Endothelial cell (in vitro differentiated cells): ENCODE measurements around the gene MLANA. TPM values are rescaled to one million over a fixed set of nuclear protein-coding genes. Genes with fewer than 3 reads are reported as not detected.

Experiments
- DNase-seq: peaks from one replicate; pipeline ENCODE4 v3.0.0; 2021; ENCODE audit warnings: low spot score
- H3K27ac Mint-ChIP-seq: one replicate; pipeline ENCODE4 v1.8.0; 2021; ENCODE audit warnings: mixed read lengths, inconsistent platforms; ENCODE audit not compliant: unreplicated experiment
- H3K27me3 Mint-ChIP-seq: one replicate; pipeline ENCODE4 v1.8.0; 2021; ENCODE audit warnings: mild to moderate bottlenecking, moderate library complexity, mixed read lengths, inconsistent platforms; ENCODE audit not compliant: unreplicated experiment
- H3K36me3 Mint-ChIP-seq: one replicate; pipeline ENCODE4 v1.8.0; 2021; ENCODE audit warnings: mild to moderate bottlenecking, low read depth, mixed read lengths, inconsistent platforms; ENCODE audit not compliant: unreplicated experiment
- H3K4me1 Mint-ChIP-seq: one replicate; pipeline ENCODE4 v1.8.0; 2021; ENCODE audit warnings: mild to moderate bottlenecking, mixed read lengths, inconsistent platforms; ENCODE audit not compliant: unreplicated experiment
- H3K4me3 Mint-ChIP-seq: one replicate; pipeline ENCODE4 v1.8.0; 2021; ENCODE audit warnings: mild to moderate bottlenecking, mixed read lengths, inconsistent platforms; ENCODE audit not compliant: unreplicated experiment
- H3K9me3 Mint-ChIP-seq: one replicate; pipeline ENCODE4 v1.8.0; 2021; ENCODE audit warnings: mixed read lengths, inconsistent platforms; ENCODE audit not compliant: unreplicated experiment
- total RNA-seq: library from RNA; stranded (reverse); fragmentation: NEBNext Ultra II Directional; extraction: Animal tissue kit (Norgen Biotek cat#: 25700); gene quantifications from one replicate; pipeline ENCODE4 v1.2.1, GENCODE V29; 2021; ENCODE audit not compliant: unreplicated experiment
- TF ChIP-seq, protein P1 (sequence below): fragments of 200-600 bp; sonication (generic); IDR thresholded peaks from one replicate; pipeline ENCODE4 v1.5.0; 2021; ENCODE audit warnings: antibody characterized with exemption; ENCODE audit not compliant: unreplicated experiment

MLANA gene
- total RNA-seq, 1 donor from 2014 or later, result not detected

DNA sequence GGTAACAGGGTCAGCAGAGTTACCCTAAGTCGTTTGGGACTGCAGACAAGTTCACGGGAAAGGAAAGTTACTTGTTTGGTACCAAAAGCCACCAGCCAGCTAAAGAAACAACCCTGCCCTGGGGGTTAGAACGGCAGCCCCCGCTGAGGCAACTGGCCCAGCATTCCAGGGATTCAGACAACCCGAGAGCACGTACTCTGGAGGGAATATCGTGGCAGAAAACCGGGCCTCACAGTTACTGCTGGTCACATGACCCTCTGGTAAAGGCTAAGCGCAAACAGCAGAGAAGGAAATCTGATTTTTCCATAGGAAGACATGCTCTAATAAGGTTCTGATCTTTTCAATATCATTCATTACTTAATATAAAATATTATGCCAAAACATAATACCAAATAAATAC lies 22.5 kb upstream of the MLANA start:
- TF ChIP-seq, protein P1, sequence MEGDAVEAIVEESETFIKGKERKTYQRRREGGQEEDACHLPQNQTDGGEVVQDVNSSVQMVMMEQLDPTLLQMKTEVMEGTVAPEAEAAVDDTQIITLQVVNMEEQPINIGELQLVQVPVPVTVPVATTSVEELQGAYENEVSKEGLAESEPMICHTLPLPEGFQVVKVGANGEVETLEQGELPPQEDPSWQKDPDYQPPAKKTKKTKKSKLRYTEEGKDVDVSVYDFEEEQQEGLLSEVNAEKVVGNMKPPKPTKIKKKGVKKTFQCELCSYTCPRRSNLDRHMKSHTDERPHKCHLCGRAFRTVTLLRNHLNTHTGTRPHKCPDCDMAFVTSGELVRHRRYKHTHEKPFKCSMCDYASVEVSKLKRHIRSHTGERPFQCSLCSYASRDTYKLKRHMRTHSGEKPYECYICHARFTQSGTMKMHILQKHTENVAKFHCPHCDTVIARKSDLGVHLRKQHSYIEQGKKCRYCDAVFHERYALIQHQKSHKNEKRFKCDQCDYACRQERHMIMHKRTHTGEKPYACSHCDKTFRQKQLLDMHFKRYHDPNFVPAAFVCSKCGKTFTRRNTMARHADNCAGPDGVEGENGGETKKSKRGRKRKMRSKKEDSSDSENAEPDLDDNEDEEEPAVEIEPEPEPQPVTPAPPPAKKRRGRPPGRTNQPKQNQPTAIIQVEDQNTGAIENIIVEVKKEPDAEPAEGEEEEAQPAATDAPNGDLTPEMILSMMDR, result no peak
- Mint-ChIP-seq H3K36me3 (no peaks in the 10 kb centered on the region), H3K4me1 (peaks cover 8% of the 10 kb centered on the region), H3K4me3 (no peak overlapping the region), H3K9me3 (no peaks in the 10 kb centered on the region), H3K27me3 (peaks cover 2% of the 10 kb centered on the region), H3K27ac (no peak overlapping the region)
- no peak for DNase-seq

DNA sequence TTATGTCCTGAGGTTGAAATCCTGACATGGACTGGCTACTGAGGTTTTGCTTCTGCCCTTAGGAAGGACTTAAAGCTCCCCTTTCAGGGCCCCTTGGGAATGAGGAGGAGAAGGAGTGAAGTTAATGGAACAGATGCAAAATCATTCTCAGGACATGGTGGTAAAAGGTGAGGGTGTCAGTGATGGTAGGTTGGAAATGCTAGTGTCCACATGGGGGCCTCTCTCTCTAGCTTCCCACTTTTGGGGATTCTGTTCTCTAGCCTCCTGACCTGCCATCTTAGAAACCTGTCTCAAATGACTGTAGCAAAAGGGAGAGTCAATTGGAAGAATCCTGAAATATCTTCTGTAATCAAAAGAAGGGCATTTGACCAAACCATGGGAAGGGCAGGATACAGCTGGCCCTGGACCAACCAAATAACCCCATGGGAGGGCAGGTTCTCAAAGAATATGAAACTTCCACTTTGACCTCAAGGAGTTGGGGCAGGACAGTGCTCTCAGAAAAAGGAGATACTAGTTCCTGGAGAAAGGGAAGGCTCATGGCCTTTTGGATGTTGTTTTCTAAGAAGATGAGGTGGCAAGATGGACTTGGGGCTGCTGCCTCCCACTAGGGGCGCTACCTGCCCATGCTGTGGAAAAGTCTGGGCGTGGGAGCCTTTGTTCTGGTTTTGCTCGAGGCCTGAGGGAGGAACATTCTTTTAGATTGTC lies 21.2 kb upstream of the MLANA start:
- DNase-seq, result peak; percentile 15
- peaks cover 2% of the 10 kb centered on the region for H3K27me3 Mint-ChIP-seq
- H3K36me3 Mint-ChIP-seq, result no peaks in the 10 kb centered on the region
- H3K27ac Mint-ChIP-seq, result no peak overlapping the region
- TF ChIP-seq, protein P1, result peak; percentile 27
- H3K4me1 Mint-ChIP-seq, result peaks cover 10% of the 10 kb centered on the region
- no peak overlapping the region for H3K4me3 Mint-ChIP-seq
- H3K9me3 Mint-ChIP-seq, result no peaks in the 10 kb centered on the region

DNA sequence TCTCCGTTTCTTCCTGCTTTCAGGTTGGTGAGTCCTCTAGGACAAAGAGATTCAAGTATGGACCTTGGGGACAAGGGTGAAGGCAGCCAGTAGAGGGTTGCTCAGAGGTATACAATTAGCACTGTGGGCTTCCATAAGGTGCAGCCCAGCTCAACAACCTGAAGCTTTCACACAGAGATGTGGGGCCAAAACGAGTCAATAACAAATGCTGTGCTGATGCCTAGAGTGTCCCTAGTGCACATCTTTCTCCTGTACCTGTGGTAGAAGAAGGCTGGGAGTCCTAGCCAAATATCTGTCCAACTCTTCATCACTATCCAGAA lies 20.7 kb upstream of the MLANA start:
- H3K27ac Mint-ChIP-seq, result no peak overlapping the region
- peaks cover 8% of the 10 kb centered on the region for H3K4me1 Mint-ChIP-seq
- peaks cover 2% of the 10 kb centered on the region for H3K27me3 Mint-ChIP-seq
- TF ChIP-seq, protein P1, result no peak
- H3K36me3 Mint-ChIP-seq, result no peaks in the 10 kb centered on the region
- DNase-seq, result no peak
- no peaks in the 10 kb centered on the region for H3K9me3 Mint-ChIP-seq
- H3K4me3 Mint-ChIP-seq, result no peak overlapping the region

DNA sequence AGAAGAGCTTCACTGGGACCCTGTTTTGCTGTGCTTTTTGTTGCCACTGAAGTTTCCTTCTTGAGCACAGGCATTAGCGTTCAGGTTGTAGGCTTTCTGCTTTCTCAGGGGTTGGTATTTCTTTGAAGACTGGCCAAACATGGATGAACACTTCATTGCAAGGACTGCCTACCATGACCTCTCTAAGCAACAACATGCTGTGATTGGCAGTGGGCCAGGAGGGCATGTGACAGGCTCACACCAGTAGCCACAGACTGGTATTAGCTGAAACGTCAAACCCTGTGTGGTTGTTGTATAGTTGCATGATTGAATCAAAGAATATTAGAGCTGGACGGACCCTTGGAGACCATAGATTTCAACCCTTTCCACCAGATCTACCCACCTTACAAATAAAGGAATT lies 20.0 kb upstream of the MLANA start:
- no peaks in the 10 kb centered on the region for H3K9me3 Mint-ChIP-seq
- TF ChIP-seq, protein P1, result no peak
- peaks cover 2% of the 10 kb centered on the region for H3K27me3 Mint-ChIP-seq
- peaks cover 8% of the 10 kb centered on the region for H3K4me1 Mint-ChIP-seq
- no peak overlapping the region for H3K4me3 Mint-ChIP-seq
- no peak for DNase-seq
- no peak overlapping the region for H3K27ac Mint-ChIP-seq
- H3K36me3 Mint-ChIP-seq, result no peaks in the 10 kb centered on the region

DNA sequence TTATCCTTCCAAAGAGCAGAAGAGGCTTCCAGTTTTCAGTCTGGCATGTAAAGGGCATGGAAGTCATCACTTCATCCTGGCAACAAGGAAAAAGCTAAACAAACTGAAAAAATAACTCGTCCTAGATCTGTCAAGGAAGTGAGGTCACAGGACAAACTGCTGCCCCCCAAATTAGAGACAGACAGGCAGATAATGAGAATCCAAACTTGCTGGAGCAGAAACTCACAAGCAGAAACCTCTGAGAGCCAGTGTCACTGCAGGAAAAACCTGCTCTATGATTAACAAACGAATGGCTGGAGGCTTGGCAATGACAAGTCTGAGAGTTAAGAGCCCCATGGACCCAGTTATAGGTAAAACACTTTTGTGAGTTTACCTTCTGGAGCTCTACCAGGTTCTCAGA lies 18.9 kb upstream of the MLANA start:
- TF ChIP-seq, protein P1, result no peak
- DNase-seq, result no peak
- Mint-ChIP-seq H3K27ac (no peak overlapping the region), H3K27me3 (peaks cover 5% of the 10 kb centered on the region), H3K4me3 (no peak overlapping the region), H3K9me3 (no peaks in the 10 kb centered on the region), H3K36me3 (peaks cover 6% of the 10 kb centered on the region), H3K4me1 (peaks cover 8% of the 10 kb centered on the region)
